ENCODE measurements around the gene CINP.
A peak's percentile ranks its signal among the peaks of the same experiment; 100 is the strongest.

Gene CINP

GRCh38 chr14:102316338-102316742 is 46.4 kb downstream of the CINP start:
- H3K23ac ChIP-seq (ENCODE audit: low read length): no peak overlapping the region
- peak overlapping the region; percentile 58 for H3K27ac ChIP-seq (ENCODE audit: low read depth, low read length)
- peaks cover 2% of the 10 kb centered on the region for H3K4me1 ChIP-seq (ENCODE audit: control insufficient read depth, low read depth, low read length)
- DNase-seq: no peak
- H3K18ac ChIP-seq (ENCODE audit: low read length): peak overlapping the region; percentile 80
- peak overlapping the region; percentile 16 for H3K4me2 ChIP-seq (ENCODE audit: low read length)
- H3K56ac ChIP-seq (ENCODE audit: low read length): peak overlapping the region; percentile 79
- H2BK120ac ChIP-seq (ENCODE audit: low read depth, low read length): no peak overlapping the region
- peak overlapping the region; percentile 2 for H3K4me3 ChIP-seq (ENCODE audit: low read length)
- no peak overlapping the region for H4K8ac ChIP-seq (ENCODE audit: low read depth, low read length)
- no CpG with 5 or more reads among the region's 10 CpGs for WGBS (ENCODE audit: extremely low coverage, insufficient coverage, low lambda C conversion rate)
- H2BK5ac ChIP-seq (ENCODE audit: low read length): no peak overlapping the region
- peaks cover 2% of the 10 kb centered on the region for H3K79me2 ChIP-seq (ENCODE audit: control insufficient read depth, insufficient read depth, low read length)
- no peak overlapping the region for H3K4ac ChIP-seq (ENCODE audit: low read depth, low read length)
- H3K36me3 ChIP-seq (ENCODE audit: control insufficient read depth, insufficient read depth, low read length): no peaks in the 10 kb centered on the region
- H3K27me3 ChIP-seq (ENCODE audit: insufficient read depth, low read length, poor library complexity): no peaks in the 10 kb centered on the region
- H3K79me1 ChIP-seq (ENCODE audit: low read length): peaks cover 7% of the 10 kb centered on the region
- H3K9ac ChIP-seq (ENCODE audit: low read length): peak overlapping the region; percentile 66
- H2BK15ac ChIP-seq (replicated peaks; ENCODE audit: low read depth): no peak overlapping the region
- no peak overlapping the region for H4K5ac ChIP-seq (ENCODE audit: low read length)
- H2AK5ac ChIP-seq (ENCODE audit: low read length): no peak overlapping the region

GRCh38 chr14:102315121-102315520 is 47.6 kb downstream of the CINP start:
- H3K79me2 ChIP-seq (ENCODE audit: control insufficient read depth, insufficient read depth, low read length): no peaks in the 10 kb centered on the region
- peaks cover 1% of the 10 kb centered on the region for H3K79me1 ChIP-seq (ENCODE audit: low read length)
- H3K18ac ChIP-seq (ENCODE audit: low read length): no peak overlapping the region
- no peak overlapping the region for H3K9ac ChIP-seq (ENCODE audit: low read length)
- H4K5ac ChIP-seq (ENCODE audit: low read length): no peak overlapping the region
- H3K4ac ChIP-seq (ENCODE audit: low read depth, low read length): no peak overlapping the region
- H3K23ac ChIP-seq (ENCODE audit: low read length): no peak overlapping the region
- no peaks in the 10 kb centered on the region for H3K4me1 ChIP-seq (ENCODE audit: control insufficient read depth, low read depth, low read length)
- WGBS (ENCODE audit: extremely low coverage, insufficient coverage, low lambda C conversion rate): no CpG with 5 or more reads among the region's 6 CpGs
- no peak for DNase-seq
- H2BK15ac ChIP-seq (replicated peaks; ENCODE audit: low read depth): no peak overlapping the region
- H4K8ac ChIP-seq (ENCODE audit: low read depth, low read length): no peak overlapping the region
- no peaks in the 10 kb centered on the region for H3K36me3 ChIP-seq (ENCODE audit: control insufficient read depth, insufficient read depth, low read length)
- H3K4me3 ChIP-seq (ENCODE audit: low read length): no peak overlapping the region
- no peak overlapping the region for H3K4me2 ChIP-seq (ENCODE audit: low read length)
- no peaks in the 10 kb centered on the region for H3K27me3 ChIP-seq (ENCODE audit: insufficient read depth, low read length, poor library complexity)
- no peak overlapping the region for H3K27ac ChIP-seq (ENCODE audit: low read depth, low read length)
- no peak overlapping the region for H2BK120ac ChIP-seq (ENCODE audit: low read depth, low read length)
- H3K56ac ChIP-seq (ENCODE audit: low read length): no peak overlapping the region
- no peak overlapping the region for H2BK5ac ChIP-seq (ENCODE audit: low read length)
- no peak overlapping the region for H2AK5ac ChIP-seq (ENCODE audit: low read length)

- H3K4ac ChIP-seq (ENCODE audit: low read depth, low read length): no peak overlapping the region
- H3K79me2 ChIP-seq (ENCODE audit: control insufficient read depth, insufficient read depth, low read length): no peaks in the 10 kb centered on the region
- no peak overlapping the region for H3K18ac ChIP-seq (ENCODE audit: low read length)
- H3K9ac ChIP-seq (ENCODE audit: low read length): peak overlapping the region; percentile 60
- peak; percentile 80 for DNase-seq
- H3K4me3 ChIP-seq (ENCODE audit: low read length): peak overlapping the region; percentile 33
- no peak overlapping the region for H3K27ac ChIP-seq (ENCODE audit: low read depth, low read length)
- H4K5ac ChIP-seq (ENCODE audit: low read length): no peak overlapping the region
- H3K27me3 ChIP-seq (ENCODE audit: insufficient read depth, low read length, poor library complexity): no peaks in the 10 kb centered on the region
- H2AK5ac ChIP-seq (ENCODE audit: low read length): no peak overlapping the region
- H3K4me1 ChIP-seq (ENCODE audit: control insufficient read depth, low read depth, low read length): no peaks in the 10 kb centered on the region
- no peak overlapping the region for H3K23ac ChIP-seq (ENCODE audit: low read length)
- H2BK5ac ChIP-seq (ENCODE audit: low read length): no peak overlapping the region
- H3K36me3 ChIP-seq (ENCODE audit: control insufficient read depth, insufficient read depth, low read length): no peaks in the 10 kb centered on the region
- no peak overlapping the region for H4K8ac ChIP-seq (ENCODE audit: low read depth, low read length)
- H3K4me2 ChIP-seq (ENCODE audit: low read length): peak overlapping the region; percentile 86
- no CpG with 5 or more reads among the region's 52 CpGs for WGBS (ENCODE audit: extremely low coverage, insufficient coverage, low lambda C conversion rate)
- H3K79me1 ChIP-seq (ENCODE audit: low read length): no peaks in the 10 kb centered on the region
- H3K56ac ChIP-seq (ENCODE audit: low read length): peak overlapping the region; percentile 73
- H2BK120ac ChIP-seq (ENCODE audit: low read depth, low read length): no peak overlapping the region
- H2BK15ac ChIP-seq (replicated peaks; ENCODE audit: low read depth): no peak overlapping the region
Observed at GRCh38 chr14:102314242-102315011, 48.3 kb downstream of the CINP start.

GRCh38 chr14:102304611-102305506 is 57.8 kb downstream of the CINP start, which contains the start of gene MOK:
MOK (minus strand) TSS chr14:102305164; CDS start chr14:102304968, 196 bp downstream.
- no peak within 1 kb of the TSS for H3K27ac ChIP-seq (ENCODE audit: low read depth, low read length)
- no peak within 1 kb of the TSS for H3K4ac ChIP-seq (ENCODE audit: low read depth, low read length)
- H3K9ac ChIP-seq (ENCODE audit: low read length): peak within 1 kb of the TSS; percentile 52
- H3K36me3 ChIP-seq (ENCODE audit: control insufficient read depth, insufficient read depth, low read length): no peaks in the 10 kb centered on the region
- H3K4me1 ChIP-seq (ENCODE audit: control insufficient read depth, low read depth, low read length): no peaks in the 10 kb centered on the region
- H3K56ac ChIP-seq (ENCODE audit: low read length): no peak within 1 kb of the TSS
- H4K8ac ChIP-seq (ENCODE audit: low read depth, low read length): no peak within 1 kb of the TSS
- H2BK15ac ChIP-seq (replicated peaks; ENCODE audit: low read depth): no peak within 1 kb of the TSS
- H3K18ac ChIP-seq (ENCODE audit: low read length): no peak within 1 kb of the TSS
- no CpG with 5 or more reads among the region's 53 CpGs for WGBS (ENCODE audit: extremely low coverage, insufficient coverage, low lambda C conversion rate)
- H3K4me2 ChIP-seq (ENCODE audit: low read length): peak within 1 kb of the TSS; percentile 74
- DNase-seq: peak; percentile 99
- H3K23ac ChIP-seq (ENCODE audit: low read length): no peak within 1 kb of the TSS
- peak within 1 kb of the TSS; percentile 63 for H3K4me3 ChIP-seq (ENCODE audit: low read length)
- H2BK120ac ChIP-seq (ENCODE audit: low read depth, low read length): no peak within 1 kb of the TSS
- H3K79me1 ChIP-seq (ENCODE audit: low read length): no peaks in the 10 kb centered on the region
- no peak within 1 kb of the TSS for H2BK5ac ChIP-seq (ENCODE audit: low read length)
- no peak within 1 kb of the TSS for H2AK5ac ChIP-seq (ENCODE audit: low read length)
- no peaks in the 10 kb centered on the region for H3K27me3 ChIP-seq (ENCODE audit: insufficient read depth, low read length, poor library complexity)
- H4K5ac ChIP-seq (ENCODE audit: low read length): no peak within 1 kb of the TSS
- no peaks in the 10 kb centered on the region for H3K79me2 ChIP-seq (ENCODE audit: control insufficient read depth, insufficient read depth, low read length)

- no peak overlapping the region for H3K18ac ChIP-seq (ENCODE audit: low read length)
- H2BK120ac ChIP-seq (ENCODE audit: low read depth, low read length): no peak overlapping the region
- WGBS (ENCODE audit: extremely low coverage, insufficient coverage, low lambda C conversion rate): no CpG with 5 or more reads among the region's 3 CpGs
Observed at GRCh38 chr14:102303664-102304063, 59.0 kb downstream of the CINP start.

More at GRCh38 chr14:102303664-102304063, 59.0 kb downstream of the CINP start:
- Histone ChIP-seq H3K4me3 (ENCODE audit: low read length) (no peak overlapping the region), H3K79me1 (ENCODE audit: low read length) (no peaks in the 10 kb centered on the region), H3K56ac (ENCODE audit: low read length) (no peak overlapping the region), H3K9ac (ENCODE audit: low read length) (no peak overlapping the region), H3K27me3 (ENCODE audit: insufficient read depth, low read length, poor library complexity) (no peaks in the 10 kb centered on the region), H4K5ac (ENCODE audit: low read length) (no peak overlapping the region), H3K27ac (ENCODE audit: low read depth, low read length) (no peak overlapping the region), H4K8ac (ENCODE audit: low read depth, low read length) (no peak overlapping the region), H3K4ac (ENCODE audit: low read depth, low read length) (no peak overlapping the region), H3K79me2 (ENCODE audit: control insufficient read depth, insufficient read depth, low read length) (no peaks in the 10 kb centered on the region), H2BK15ac (replicated peaks; ENCODE audit: low read depth) (no peak overlapping the region), H3K36me3 (ENCODE audit: control insufficient read depth, insufficient read depth, low read length) (no peaks in the 10 kb centered on the region), H3K23ac (ENCODE audit: low read length) (no peak overlapping the region), H3K4me1 (ENCODE audit: control insufficient read depth, low read depth, low read length) (no peaks in the 10 kb centered on the region), H2AK5ac (ENCODE audit: low read length) (no peak overlapping the region), H2BK5ac (ENCODE audit: low read length) (no peak overlapping the region), H3K4me2 (ENCODE audit: low read length) (no peak overlapping the region)
- DNase-seq: no peak
